Gastroesophageal sphincter (tissue), 3 donors: Measurements from ENCODE around the gene ATP5PF.

Experiments
- EP300 ChIP-seq: sonication (generic); formaldehyde crosslinking; IDR thresholded peaks from one replicate; pipeline ENCODE4 v1.6.1; 2017; ENCODE audit warnings: antibody characterized with exemption, mild to moderate bottlenecking
- POLR2A ChIP-seq, 2 donors: fragments of 450-650 bp; IDR thresholded peaks; one replicate each; pipeline ENCODE4 v1.6.1; 2017; ENCODE audit warnings: antibody characterized with exemption in 2 of 2, mild to moderate bottlenecking in 2 of 2, moderate library complexity in 1 of 2
- POLR2AphosphoS5 ChIP-seq: sonication (generic); formaldehyde crosslinking; IDR thresholded peaks from one replicate; pipeline ENCODE4 v1.6.1; 2017; ENCODE audit warnings: antibody characterized with exemption
- TF ChIP-seq, protein P1 (sequence below), 4 experiments: fragments of 200-600 bp in 2 of 4; fragments of 450-650 bp in 2 of 4; sonication (generic) in 1 of 4; IDR thresholded peaks; one replicate each; pipeline ENCODE4 v1.5.1; 2017 to 2019; ENCODE audit warnings: antibody characterized with exemption in 4 of 4, mild to moderate bottlenecking in 2 of 4, moderate library complexity in 2 of 4

DNA sequence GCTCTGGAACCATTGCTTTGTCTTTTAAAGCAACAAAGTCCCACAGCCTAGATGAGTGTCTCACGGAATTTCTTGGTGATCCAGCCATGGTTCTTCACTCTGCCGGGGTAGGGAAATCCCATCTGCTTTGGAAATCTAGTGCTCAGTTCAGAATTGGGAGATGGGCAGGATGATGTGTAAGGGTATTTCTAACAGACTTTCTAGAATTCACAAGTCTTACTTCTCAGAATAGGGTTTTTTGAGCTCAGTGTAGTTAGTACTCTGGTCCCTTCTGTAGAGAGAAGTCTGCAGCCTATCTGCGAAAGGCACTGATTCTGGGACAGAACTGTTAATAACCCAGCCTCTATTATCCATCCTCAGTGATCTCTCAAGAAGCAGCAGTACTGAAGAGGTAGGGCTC is 25.4 kb upstream of the ATP5PF start:
- TF ChIP-seq, protein P1, sequence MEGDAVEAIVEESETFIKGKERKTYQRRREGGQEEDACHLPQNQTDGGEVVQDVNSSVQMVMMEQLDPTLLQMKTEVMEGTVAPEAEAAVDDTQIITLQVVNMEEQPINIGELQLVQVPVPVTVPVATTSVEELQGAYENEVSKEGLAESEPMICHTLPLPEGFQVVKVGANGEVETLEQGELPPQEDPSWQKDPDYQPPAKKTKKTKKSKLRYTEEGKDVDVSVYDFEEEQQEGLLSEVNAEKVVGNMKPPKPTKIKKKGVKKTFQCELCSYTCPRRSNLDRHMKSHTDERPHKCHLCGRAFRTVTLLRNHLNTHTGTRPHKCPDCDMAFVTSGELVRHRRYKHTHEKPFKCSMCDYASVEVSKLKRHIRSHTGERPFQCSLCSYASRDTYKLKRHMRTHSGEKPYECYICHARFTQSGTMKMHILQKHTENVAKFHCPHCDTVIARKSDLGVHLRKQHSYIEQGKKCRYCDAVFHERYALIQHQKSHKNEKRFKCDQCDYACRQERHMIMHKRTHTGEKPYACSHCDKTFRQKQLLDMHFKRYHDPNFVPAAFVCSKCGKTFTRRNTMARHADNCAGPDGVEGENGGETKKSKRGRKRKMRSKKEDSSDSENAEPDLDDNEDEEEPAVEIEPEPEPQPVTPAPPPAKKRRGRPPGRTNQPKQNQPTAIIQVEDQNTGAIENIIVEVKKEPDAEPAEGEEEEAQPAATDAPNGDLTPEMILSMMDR (IDR thresholded peaks at IDR 0.05): no peak
- TF ChIP-seq POLR2AphosphoS5 (no peak), POLR2A (IDR thresholded peaks at IDR 0.05) (no peak), EP300 (no peak)
